Heart right ventricle (tissue), 16 donors: Measurements from ENCODE around the gene CDC123. TPM values are rescaled to one million over a fixed set of nuclear protein-coding genes. Genes with fewer than 3 reads are reported as not detected.
"Not testable (repeated sequence)": the region's sequence is repeated elsewhere in the genome, so short reads cannot be mapped to it uniquely, and the experiment has no call there.

Source experiments
- ATAC-seq, 8 donors: fragments of 200-7000 bp; cut with Tn5 transposase; one replicate each; pipeline ENCODE4 v1.9.1; 2020; ENCODE audit warnings: mild to moderate bottlenecking in 8 of 8, moderate library complexity in 8 of 8, moderate number of reproducible peaks in 1 of 8
- DNase-seq, 2 donors: peaks; one replicate each; pipeline ENCODE4 v3.0.0-alpha.2; 2020
- H3K27ac ChIP-seq, 10 donors: fragments of 200-600 bp; sonication (generic) in 2 of 10; one replicate each; pipeline versions ENCODE4 v1.5.0 to v1.8.0; 2020 to 2022; ENCODE audit warnings: mild to moderate bottlenecking in 3 of 10
- H3K27me3 ChIP-seq, 7 donors: fragments of 200-600 bp; one replicate each; pipeline ENCODE4 v1.8.0; 2021 to 2022; ENCODE audit warnings: mild to moderate bottlenecking in 2 of 7
- H3K36me3 ChIP-seq, 9 donors: fragments of 200-600 bp; sonication (generic) in 1 of 9; one replicate each; pipeline versions ENCODE4 v1.5.0 to v1.8.0; 2020 to 2022; ENCODE audit warnings: mild to moderate bottlenecking in 2 of 9
- H3K4me1 ChIP-seq, 9 donors: fragments of 200-600 bp; sonication (generic) in 1 of 9; one replicate each; pipeline versions ENCODE4 v1.5.0 to v1.8.0; 2020 to 2022; ENCODE audit warnings: mild to moderate bottlenecking in 4 of 9
- H3K4me3 ChIP-seq, 10 donors: fragments of 200-600 bp; sonication (generic) in 2 of 10; one replicate each; pipeline versions ENCODE4 v1.5.0 to v1.8.0; 2020 to 2022; ENCODE audit warnings: mild to moderate bottlenecking in 7 of 10, moderate library complexity in 2 of 10
- H3K9me3 ChIP-seq, 11 donors: fragments of 200-600 bp in 10 of 11; sonication (generic) in 2 of 11; one replicate each; pipeline versions ENCODE4 v1.5.0 to v1.8.0; 2013 to 2022; ENCODE audit warnings: mild to moderate bottlenecking in 2 of 11, control low read depth in 1 of 11, moderate library complexity in 1 of 11
- WGBS, 2 donors: extraction: QIAGEN DNeasy Blood & Tissue Kit; methylation state at CpG; one replicate each; pipeline ENCODE4 v1.1.7; 2013; ENCODE audit warnings: inconsistent platforms in 1 of 2; 5-methylcytosine and 5-hydroxymethylcytosine counted together
- intact Hi-C, 10 donors: fragments of 100-400 bp; cut with DNase I; formaldehyde crosslinking; loops; one replicate each; pipeline versions ENCODE4 v1.11.1 to v1.14.2; 2022
- polyA plus RNA-seq, 2 donors: library from polyadenylated mRNA; stranded (reverse); fragments of 200-250 nt; gene quantifications; one replicate each; pipeline ENCODE4 v1.2.3, GENCODE V29; 2013
- total RNA-seq, 10 donors: library from RNA; stranded (reverse); fragmentation: NEBNext Ultra II Directional in 3 of 10; extraction: Animal tissue kit (Norgen Biotek cat#: 25700) in 3 of 10; gene quantifications; one replicate each; pipeline versions ENCODE4 v1.2.1 to v1.2.4, GENCODE V29; 2021 to 2023
- TF ChIP-seq, protein P1 (sequence below), 9 donors: fragments of 200-600 bp; sonication (generic) in 2 of 9; IDR thresholded peaks; one replicate each; pipeline versions ENCODE4 v1.5.0 to v1.8.0; 2021 to 2022; ENCODE audit warnings: antibody characterized with exemption in 9 of 9, mild to moderate bottlenecking in 5 of 9, moderate library complexity in 1 of 9
- donor health status: Arrhythmogenic right ventricular cardiomyopathy.
- donor health status: ischemic (EF 13 %, LVEDD 7.1; RV severe dilation, severe dysfunction).
- donor health status: healthy with polysubstance abuse.
- donor health status: DM: no; HTN: yes; CAD: no.
- donor health status: DM: no; HTN: no; CAD: no.
- donor health status: ischemic (EF 25% LVEDD 6.9; RV normal size, moderate dysfunction).
- donor health status: ischemic (EF 25% LVEDD 5.7; RV mildly dilated, moderate dysfunction).
- donor health status: healthy.
- donor health status: DM: yes; HTN: yes; CAD: no.
- donor health status: Ischemic cardiomyopathy.
- donor health status: ischemic (EF 35%, LVEDD 5.7; RV mildly dilated, moderate dysfunction).
- donor health status: nonischemic (EF 11% LVEDD 7.7; RV severe dilation, severe dysfunction).
- donor health status: DM: yes; HTN: yes; CAD: no.
- donor health status: PGD.
- donor health status: ischemic (EF 29% LVEDD 5.4; RV normal size, mild dysfunction).
- donor health status: nonischemic (EF 23%, LVEDD 6.1; RV moderate dilation, normal function).

Gene CDC123
- total and polyA plus RNA-seq, 12 donors, result 22.2 to 57.6 (median 47.0) TPM

DNA sequence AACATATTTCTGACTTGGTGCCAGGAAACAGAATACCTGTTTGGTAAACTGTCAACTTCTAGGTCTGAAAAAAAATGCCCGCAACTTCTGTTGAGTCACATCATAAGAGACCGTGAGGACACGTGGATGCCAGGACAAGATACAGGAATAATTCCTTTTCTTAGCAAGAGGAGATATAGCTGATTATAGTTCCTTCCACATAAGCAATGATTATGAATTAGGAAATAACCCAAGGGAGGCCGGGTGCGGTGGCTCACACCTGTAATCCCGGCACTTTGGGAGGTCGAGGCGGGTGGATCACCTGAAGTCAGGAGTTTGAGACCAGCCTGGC is 75.2 kb downstream of the CDC123 start:
- TF ChIP-seq, protein P1, sequence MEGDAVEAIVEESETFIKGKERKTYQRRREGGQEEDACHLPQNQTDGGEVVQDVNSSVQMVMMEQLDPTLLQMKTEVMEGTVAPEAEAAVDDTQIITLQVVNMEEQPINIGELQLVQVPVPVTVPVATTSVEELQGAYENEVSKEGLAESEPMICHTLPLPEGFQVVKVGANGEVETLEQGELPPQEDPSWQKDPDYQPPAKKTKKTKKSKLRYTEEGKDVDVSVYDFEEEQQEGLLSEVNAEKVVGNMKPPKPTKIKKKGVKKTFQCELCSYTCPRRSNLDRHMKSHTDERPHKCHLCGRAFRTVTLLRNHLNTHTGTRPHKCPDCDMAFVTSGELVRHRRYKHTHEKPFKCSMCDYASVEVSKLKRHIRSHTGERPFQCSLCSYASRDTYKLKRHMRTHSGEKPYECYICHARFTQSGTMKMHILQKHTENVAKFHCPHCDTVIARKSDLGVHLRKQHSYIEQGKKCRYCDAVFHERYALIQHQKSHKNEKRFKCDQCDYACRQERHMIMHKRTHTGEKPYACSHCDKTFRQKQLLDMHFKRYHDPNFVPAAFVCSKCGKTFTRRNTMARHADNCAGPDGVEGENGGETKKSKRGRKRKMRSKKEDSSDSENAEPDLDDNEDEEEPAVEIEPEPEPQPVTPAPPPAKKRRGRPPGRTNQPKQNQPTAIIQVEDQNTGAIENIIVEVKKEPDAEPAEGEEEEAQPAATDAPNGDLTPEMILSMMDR (IDR thresholded peaks at IDR 0.05), result no peak
- Histone ChIP-seq H3K36me3 (no peaks in the 10 kb centered on the region), H3K4me1 (peaks cover 0 to 22% (median 0%) of the 10 kb centered on the region in 9 donors), H3K9me3 (no peaks in the 10 kb centered on the region), H3K27me3 (no peaks in the 10 kb centered on the region), H3K4me3 (no peak overlapping the region), H3K27ac (peak overlapping the region in 1 of 10 donors; percentile 87)
- DNase-seq (no peak), ATAC-seq (peak in 1 of 8 donors; percentile 26)
- intact Hi-C loops, result no loop called here
- WGBS, 2 donors, result 88% methylated on average over 8 of the region's 8 CpGs

DNA sequence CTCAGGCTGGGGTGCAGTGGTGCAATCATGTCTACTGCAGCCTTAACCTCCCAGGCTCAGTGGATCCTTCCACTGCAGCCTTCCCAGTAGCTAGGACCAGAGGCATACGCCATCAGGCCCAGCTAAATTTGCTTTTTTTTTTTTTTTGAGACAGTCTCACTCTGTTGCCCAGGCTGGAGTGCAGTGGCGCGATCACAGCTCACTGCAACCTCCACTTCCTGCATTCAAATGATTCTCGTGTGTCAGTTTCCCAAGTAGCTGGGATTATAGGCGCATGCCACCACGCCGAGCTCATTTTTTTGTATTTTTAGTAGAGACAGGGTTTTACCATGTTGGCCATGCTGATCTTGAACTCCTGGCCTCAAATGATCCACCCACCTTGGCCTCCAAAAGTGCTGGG is 81.9 kb downstream of the CDC123 start:
- H3K4me1 ChIP-seq, DNase-seq, H3K9me3 ChIP-seq, H3K4me3 ChIP-seq, intact Hi-C loops, H3K36me3 ChIP-seq, H3K27me3 ChIP-seq, ATAC-seq, H3K27ac ChIP-seq: not testable (repeated sequence)
- 85 to 87% methylated on average over 7 of the region's 7 CpGs for WGBS, 2 donors

DNA sequence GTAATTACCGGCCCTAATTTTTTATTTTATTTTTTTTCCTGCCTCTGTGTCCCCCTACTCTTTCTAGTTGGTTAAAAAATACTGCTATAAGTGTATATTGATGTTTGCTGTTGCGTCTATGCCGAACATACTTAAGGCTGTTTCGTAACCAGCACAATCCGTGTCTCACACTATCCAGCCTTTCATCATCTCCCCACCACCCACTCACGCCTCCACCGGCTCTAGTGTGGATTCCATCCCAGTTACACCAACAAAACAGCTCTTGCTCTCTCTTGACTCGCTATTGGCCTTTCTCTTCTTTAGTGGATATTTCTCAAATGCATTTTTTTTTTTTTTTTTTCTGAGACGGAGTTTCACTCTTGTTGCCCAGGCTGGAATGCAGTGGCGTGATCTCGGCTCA is 83.3 kb downstream of the CDC123 start:
- ATAC-seq (no peak), DNase-seq (no peak)
- Histone ChIP-seq H3K4me1 (no peaks in the 10 kb centered on the region), H3K4me3 (no peak overlapping the region), H3K36me3 (no peaks in the 10 kb centered on the region), H3K9me3 (no peaks in the 10 kb centered on the region), H3K27me3 (no peaks in the 10 kb centered on the region), H3K27ac (no peak overlapping the region)
- intact Hi-C loops, result no loop called here
- 91 to 92% methylated on average over 11 of the region's 11 CpGs for WGBS, 2 donors
- TF ChIP-seq, protein P1 (IDR thresholded peaks at IDR 0.05), result no peak

DNA sequence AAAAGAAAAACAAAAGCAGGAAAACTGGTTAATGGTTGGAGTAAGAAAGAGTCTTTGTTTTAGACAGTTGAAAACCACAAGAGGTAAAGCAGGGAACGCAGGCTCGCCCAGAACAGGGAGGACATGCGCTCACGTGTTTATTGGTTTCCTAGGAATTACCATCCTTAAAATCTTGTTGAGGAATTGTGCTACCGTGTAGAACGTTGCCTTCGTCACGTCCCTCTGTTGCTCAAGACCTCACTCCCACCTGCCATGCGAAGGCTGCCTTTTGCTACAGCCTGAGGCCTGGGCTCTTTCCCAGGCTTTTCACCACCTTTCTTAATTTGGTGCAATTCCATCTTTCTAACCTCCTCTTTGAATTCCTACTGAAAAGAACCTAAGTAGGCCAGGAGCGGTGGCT is 91.8 kb downstream of the CDC123 start:
- ATAC-seq (no peak), DNase-seq (no peak)
- Histone ChIP-seq H3K27me3 (no peaks in the 10 kb centered on the region), H3K27ac (no peak overlapping the region), H3K9me3 (no peaks in the 10 kb centered on the region), H3K4me1 (no peaks in the 10 kb centered on the region), H3K4me3 (no peak overlapping the region), H3K36me3 (no peaks in the 10 kb centered on the region)
- TF ChIP-seq, protein P1 (IDR thresholded peaks at IDR 0.05), result no peak
- intact Hi-C loops, result no loop called here
- WGBS, 2 donors, result 89% methylated on average over 10 of the region's 10 CpGs

DNA sequence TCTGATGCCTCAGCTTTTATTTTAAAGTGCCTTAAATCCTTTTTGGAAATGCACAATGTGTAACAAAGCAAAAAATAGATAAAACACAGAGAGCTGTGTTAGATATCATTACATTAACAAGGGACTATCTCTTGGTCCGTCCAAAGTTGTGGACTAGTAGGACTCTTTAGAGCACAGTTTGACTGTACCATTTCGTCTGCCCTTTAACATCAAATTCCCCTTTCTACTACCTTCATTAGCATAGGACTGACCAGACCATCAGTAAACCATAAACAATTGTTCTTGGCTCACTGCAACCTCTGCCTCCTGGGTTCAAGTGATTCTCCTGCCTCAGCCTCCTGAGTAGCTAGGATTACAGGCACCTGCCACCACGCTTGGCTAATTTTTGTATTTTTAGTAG is 101.8 kb downstream of the CDC123 start:
- H3K27ac ChIP-seq, H3K36me3 ChIP-seq, DNase-seq, intact Hi-C loops, H3K4me1 ChIP-seq, H3K9me3 ChIP-seq, H3K4me3 ChIP-seq, ATAC-seq, H3K27me3 ChIP-seq: not testable (repeated sequence)
- 85 to 87% methylated on average over 3 of the region's 3 CpGs for WGBS, 2 donors
